GM04503 (cell line): Measurements from ENCODE around the gene EBF4.
"Not testable (repeated sequence)": the region's sequence is repeated elsewhere in the genome, so short reads cannot be mapped to it uniquely, and the experiment has no call there.

Source experiments
- DNase-seq: peaks from one replicate; pipeline ENCODE4 v3.0.0-alpha.2; 2012; ENCODE audit warnings: low read depth

EBF4 gene

DNA sequence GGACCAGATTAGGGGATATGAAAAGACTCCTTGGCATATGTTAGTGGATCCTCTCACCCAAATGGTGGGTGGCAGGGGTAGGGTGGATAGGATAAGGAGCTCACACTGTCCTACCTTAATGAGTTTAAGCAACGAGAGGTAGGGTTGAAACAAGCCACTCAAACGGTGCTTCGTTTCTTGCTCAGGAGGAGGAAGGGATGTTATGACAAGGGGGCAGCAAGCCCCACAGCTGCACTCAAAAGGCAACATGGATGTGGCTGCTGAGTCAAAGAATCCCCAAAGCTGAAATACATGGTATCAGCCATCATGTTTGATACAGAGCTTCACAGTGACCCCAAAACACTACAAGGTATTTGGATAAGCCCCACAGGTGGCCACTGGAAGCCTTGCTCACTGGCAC is 20.1 kb upstream of the EBF4 start:
- no peak for DNase-seq

DNA sequence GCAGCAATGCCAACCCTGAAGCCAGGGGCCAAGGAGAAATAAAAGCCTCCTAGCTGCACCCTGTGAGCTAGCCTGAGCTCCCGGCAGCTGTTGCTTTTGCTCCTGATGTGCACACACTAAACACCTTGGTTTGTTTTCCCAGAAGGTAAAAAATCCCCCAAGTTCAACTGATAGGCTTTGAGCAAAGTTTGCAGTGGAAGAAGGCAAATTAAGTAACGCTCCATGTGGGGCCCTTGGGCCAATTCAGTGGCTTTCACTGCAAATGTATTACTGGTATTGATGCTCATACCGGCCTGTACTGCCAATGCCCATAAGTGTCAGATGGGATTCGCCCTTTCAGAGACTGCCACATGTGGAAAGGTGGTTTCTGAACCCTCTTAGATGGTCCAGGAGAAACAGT is 19.1 kb upstream of the EBF4 start:
- DNase-seq = no peak

DNA sequence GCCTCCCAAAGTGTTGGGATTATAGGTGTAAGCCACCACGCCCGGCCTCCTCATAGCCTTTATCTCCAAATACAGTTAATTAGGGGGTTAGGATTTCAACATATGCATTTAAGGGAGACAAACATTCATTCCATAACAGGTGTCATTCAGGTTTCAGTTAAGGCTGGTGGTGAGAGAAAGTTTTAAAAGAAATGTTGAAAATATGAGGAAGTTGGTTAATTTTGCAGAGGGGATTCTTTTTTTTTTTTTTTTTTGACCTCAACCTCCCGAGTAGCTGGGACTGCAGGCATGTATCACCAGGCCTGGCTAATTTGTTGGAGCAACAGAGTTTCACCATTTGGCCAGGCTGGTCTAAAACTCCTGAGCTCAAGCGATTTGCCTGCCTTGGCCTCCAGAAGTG is 12.5 kb upstream of the EBF4 start:
- no peak for DNase-seq

DNA sequence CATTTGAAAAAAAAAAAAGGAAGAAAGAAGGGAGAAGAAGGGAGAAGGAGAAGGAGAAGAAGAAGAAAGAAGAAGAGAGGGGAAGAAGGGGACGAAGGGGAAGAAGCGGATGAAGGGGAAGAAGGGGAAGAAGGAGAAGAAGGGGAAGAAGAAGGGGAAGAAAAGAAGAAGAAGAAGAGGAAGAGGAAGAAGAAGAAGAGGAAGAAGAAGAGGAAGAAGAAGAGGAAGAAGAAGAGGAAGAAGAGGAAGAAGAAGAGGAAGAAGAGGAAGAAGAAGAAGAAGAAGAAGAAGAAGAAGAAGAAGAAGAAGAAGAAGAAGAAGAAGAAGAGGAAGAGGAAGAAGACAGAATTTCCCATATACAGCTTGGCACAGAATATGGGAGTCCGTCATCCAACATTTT is 10.5 kb upstream of the EBF4 start:
- not testable (repeated sequence) for DNase-seq

DNA sequence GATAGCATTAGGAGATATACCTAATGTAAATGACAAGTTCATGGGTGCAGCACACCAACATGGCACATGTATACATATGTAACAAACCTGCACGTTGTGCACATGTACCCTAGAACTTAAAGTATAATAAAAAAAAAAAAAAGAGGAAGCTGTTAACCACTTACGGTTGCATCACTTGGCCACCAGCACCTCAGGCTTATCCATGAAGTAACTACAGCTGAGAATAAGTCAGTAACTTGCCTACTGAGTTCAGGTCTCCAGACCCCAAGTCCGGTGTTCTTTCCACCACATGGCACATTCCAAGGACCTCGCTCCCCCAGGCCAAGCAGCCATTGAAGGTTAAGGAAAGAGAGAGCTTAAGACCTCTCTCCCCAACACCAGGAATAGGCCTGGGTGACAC is 7.8 kb upstream of the EBF4 start:
- not testable (repeated sequence) for DNase-seq

DNA sequence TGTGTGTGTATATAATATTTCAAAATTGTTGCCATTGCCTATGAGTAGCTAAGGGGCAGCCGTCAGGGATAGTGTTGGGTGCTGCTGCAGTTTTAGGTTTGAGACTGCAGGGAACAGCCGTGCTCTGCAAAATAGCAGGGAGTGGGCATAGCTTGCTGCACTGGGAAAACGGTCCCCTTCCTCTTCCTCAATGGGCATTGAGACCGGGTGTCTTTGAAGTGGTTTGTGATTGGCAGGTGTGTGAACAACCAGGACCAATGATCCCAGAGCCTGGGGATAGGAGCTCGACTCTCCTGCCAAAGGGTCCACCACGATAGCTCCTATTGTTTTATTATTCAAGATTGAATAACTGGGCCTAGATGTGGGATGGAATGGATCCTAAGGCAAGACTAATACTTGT is 5.1 kb upstream of the EBF4 start:
- DNase-seq = no peak

DNA sequence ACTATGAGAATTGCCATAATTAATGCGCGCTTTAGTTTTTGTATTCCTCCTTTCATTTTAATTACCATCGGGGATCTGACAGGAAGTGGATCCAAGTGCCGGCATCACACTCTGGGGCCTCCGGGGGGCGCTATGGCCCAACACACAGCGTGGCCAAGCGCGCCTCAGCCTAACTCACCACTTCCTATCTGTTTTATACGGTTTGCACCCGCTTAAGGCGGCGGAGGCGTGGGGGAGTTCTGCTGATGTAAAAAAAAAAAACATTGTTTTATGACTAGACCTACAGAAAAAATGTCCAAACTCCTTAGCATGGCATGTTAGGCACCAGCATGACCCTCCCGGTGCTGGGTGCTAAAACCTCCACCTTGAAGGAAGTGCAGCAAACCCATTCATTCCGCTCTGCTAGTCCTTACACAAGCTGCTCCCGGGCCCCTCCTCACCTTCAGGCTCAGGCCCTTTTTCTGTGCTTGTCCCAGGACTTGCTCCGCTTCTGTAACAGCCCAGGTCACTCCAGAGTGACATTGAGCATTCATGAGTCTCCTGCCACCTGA is 4.5 kb upstream of the EBF4 start:
- DNase-seq = no peak

DNA sequence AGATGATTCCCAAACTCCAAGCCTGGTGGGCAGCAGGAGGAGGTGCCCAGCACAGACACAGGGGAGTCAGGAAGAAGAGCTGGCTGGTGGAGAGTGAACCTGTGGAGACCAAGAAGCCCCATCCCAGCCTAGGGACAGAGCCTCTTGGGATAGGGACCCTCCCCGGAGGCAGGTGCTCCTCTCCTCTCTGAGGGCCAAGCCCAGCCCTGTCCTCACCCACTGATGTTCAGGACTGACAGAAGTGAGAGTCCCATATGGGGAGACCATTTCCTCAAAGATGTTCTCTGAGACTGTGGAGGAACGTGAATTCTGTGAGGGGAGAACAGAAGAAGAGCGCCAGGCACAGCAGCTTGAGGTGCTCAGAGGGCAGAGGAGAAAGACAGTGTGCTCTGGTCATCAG is 2.4 kb upstream of the EBF4 start:
- DNase-seq = no peak

DNA sequence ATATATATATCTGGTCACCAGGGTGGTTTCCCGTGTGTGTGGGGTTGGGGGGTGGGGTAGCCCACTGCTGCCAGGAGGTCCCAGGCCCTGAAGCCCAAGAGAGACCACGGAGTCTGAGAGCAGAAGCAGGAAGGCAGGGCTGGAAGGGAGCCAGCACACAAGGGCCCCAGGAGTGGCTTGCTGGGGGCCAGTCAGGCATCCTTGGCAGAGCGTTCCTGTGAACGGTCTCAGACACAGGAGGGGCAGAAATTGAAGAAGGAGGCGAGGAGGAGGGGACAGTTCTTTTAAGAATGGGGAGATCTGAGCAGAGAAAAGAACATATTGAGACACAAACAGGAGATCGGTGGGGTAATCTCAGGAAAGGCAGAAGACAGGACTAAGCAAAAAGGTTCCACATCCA is 1.9 kb upstream of the EBF4 start:
- DNase-seq = no peak

DNA sequence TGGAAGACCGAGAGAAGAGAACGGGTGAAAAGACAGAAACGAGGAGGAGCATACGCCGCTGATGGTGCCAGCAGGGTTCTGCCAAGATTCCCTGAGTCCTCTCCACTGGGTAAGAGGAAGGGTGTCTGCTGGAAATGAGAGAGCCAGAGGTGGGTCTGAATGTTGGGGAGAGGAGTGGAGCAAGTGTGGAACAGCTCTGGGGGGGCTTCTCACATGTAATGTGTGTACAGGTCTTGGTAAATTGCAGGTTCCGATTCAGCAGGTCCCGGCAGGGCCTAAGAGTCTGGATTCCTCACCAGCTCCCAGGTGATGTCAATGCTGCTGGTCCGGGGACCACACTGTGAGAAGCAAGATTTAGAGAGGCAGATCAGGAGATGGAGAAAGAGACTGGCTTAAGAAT is 1.5 kb upstream of the EBF4 start:
- no peak for DNase-seq

DNA sequence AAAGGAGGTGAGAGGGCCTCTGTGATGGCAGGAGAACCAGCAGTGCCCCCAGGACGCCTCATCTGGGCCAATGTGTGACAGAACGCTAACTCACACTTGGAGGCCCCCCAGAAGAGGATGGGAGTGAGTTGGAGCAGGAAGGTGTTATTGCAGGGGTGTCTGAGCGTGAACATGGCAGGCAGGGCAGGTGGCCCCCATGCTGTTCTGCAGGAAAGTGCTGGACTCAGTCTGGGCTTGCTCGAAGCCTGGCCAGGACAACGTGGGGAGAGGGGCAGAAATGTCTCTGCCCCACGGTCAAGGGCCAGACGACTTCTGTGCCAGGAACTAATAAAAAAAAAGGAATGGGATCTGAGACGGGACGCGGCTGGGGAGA is 931 bp upstream of the EBF4 start:
- DNase-seq = no peak

DNA sequence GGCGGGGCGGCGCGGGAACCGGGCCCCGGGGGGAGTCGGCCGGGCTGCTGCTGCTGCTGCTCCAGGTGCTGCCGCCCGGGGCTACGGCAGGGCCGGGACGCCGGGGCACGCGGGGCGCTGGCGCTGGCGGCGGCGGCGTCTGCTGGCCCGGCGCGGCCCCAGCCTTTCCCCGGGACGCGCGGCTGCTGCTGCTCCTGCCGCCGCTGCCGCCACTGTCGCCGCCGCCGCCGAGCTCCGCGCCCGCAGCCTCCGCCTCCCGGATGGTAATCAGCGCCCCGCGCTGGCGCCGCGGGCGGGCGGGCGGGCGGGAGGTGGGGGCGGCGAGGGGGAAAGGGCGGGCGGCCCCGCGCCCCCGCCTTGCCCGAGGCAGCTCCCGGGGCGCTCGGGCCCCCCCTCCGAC is 306 bp downstream of the EBF4 start:
- DNase-seq = no peak

DNA sequence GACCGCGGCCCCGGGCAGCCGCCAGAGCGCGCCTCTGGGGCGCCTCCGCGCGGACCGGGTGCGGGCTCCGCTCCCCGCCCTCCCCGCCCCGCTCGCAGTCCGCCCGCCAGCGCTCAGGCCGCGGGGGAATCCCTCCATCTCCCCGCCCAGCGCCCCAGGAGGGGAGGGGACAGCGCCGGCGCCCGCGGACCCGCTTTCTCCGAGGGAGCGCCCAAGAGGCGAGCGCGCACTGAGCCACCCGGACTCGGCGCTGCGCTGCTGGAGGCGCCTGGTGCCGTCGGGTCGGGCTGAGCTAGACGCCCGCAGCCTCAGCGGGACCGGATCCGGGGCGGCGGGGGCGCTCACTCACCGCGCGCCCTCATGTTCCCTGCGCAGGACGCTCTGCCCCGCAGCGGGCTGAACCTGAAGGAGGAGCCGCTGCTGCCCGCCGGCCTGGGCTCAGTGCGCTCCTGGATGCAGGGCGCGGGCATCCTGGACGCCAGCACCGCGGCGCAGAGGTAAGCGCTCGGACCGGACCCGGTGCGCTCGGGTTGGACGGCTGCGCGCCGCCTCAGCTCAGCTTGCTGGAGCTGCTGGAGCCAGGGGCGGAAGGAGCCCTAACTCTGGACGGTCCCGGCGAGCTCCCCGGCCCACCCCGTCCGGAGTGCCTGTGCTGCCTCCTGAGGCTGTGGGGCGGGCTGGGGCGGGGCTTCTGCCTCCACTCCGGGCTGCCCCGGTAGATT is 867 bp downstream of the EBF4 start:
- DNase-seq = no peak

DNA sequence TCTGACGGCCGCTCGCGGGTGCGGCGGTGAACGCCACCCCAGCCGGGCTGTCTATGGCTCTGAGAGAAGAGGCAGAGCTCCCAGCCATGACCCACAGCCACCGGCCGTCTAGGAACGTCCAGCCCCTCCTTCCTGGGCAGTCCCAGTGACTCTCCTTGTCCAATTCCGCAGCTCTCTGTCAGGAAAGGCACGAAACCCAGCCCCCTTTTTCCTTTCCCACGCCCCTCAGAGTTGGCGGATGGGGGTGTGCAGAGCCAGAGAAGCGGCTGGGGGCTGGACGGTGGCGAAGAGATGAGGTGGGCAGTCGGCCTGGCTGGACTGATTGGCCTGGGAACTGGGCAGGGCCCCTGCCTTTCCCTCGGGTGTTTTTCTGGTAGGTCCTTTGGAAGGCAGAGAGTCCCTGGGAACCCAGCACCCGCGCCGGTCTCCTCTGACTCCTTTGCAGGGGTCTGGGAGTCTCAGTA is 1.5 kb downstream of the EBF4 start:
- DNase-seq = no peak

DNA sequence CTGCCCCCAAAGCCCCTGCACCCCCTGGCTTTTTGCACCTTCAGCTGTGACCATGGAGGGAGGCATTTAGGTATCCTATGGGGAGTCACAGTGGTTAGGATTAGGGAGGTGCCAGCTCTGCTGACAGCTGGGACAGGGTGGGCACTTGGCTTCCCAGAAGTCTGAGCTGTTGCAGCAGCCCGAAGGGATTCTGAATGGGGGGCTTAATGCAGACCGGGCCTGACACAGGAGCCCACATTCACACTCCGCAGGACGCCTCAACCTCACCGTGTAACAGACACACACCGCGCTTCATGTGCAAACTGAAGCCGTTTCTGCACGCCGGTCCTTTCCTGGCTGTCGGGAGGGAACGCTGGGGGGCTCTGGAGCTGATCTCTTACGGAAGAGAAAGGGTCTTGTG is 1.9 kb downstream of the EBF4 start:
- DNase-seq = no peak

DNA sequence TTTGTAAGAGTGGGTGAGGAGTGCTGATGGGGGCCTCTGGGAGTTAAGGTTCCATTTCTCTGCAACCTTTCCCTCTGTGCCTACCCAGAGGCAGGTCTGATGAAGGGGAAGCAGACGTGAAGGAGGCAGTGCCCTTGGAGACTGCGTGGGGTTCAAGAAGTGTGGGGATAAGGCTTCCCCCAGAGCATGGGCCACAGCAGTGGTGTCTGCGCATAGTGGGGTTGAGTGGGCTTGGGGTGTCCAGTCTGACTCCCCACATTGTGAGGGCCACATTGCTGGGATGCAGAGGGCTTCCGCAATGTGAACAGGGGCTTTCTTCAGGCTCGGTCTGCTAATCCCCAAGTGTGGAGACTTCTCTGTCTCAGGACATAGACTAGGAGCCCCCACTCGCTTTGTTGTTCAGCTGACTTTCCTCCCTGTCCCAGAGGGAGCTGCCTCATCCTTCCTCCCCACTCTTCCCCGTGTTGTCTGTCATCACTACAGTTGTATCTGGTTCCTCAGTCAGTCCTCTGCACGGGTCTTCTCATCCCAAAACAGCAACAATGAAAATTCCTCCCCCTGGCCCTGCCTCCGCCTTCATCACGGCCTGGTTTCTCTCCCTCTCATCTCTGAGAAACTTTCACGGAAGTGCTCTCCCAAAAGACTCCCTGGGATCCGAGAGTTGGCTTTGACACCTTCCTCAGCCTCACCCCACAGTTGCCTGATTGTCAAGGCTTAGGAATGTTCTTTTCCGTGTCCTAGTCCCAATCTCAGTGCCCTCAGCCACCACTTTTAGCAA is 2.8 kb downstream of the EBF4 start:
- no peak for DNase-seq

DNA sequence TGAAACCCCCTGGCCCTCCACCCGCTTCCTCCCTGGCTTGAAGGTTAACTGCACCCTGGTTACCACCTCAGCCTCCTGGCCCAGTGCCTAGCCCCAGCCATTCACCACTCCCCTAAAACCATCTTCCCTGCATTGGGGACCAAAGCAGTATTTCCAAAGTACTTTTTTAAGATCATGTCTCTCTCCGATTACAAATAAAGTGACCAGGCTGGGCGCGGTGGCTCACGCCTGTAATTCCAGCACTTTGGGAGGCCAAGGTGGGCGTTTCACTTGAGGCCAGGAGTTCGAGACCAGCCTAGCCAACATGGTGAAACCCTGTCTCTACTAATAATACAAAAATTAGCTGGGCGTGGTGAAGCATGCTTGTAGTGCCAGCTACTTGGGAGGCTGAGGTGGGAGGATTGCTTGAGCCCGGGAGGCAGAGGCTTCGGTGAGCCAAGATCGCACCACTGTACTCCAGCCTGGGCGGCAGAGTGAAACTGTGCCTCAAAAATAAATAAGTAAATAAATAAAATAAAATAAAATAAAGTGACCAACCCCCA is 3.5 kb downstream of the EBF4 start:
- DNase-seq = not testable (repeated sequence)

DNA sequence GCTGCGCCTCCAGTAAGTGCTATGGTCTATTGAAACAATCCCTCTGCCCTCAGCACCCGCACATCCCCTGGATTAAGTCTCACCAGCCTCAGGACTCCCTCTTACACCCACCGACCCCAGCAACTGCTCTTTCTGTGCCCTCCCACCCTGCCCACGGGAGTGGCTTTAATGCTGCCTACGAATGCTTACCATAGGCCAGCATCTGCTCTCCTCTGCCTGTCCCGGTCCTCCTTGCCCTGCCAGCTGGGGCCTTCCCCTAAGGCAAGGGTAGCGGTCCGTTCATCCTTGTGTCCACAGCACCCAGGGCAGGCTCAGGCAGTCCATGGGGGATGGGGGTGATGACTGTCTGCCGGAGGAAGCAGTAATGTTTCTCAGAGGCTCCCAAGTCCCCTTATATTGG is 4.1 kb downstream of the EBF4 start:
- DNase-seq = no peak

DNA sequence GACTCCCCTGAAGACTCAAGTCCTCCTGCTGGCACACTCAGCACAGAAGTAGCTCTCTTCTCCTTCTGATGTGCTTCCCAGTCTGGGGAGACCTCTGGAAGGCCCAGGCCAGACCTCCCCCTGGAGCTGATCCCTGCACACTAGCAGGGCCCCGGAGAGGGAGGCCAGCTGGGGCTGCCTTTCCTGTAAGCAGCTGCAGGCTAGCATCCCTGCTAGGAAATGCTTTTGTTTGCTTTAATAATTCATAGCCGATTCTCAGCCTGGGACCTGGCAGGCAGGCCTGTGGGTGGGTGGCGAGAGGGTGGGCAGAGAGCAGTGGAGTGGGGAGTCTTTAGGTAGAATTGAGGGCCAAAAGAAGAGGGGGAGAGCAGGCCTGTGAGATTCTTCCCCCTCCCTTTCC is 5.2 kb downstream of the EBF4 start:
- DNase-seq = no peak

DNA sequence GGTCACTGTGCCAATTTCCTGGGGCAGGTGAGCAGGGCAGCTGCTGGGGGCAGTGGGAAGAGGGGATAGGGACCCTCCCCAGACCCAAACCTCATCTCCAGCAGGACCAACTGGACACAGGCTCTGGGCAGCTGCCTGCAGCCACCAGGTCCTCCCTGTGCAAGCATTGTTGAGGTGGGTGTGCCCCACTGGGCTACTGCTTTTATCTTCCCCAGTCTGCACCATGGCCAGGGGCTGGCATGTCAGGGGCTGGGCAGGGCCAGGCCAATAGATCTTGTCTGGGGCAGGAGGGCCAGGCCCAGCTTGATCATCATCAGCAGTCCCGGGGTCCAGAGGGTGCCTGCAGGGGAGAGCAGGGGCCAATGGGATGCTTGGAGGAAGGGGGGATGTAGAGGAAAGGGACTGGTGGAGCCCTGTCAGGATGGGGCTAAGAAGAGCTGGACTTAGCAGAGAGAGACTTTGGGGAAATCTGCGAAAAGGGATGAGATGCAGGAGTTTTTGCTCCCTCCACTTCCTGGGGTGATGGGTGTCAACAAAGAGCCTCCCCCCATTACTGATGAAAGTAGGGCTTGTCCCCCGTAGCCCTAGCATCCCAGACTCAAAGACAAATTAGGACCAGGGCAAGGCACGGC is 5.7 kb downstream of the EBF4 start:
- DNase-seq = no peak

DNA sequence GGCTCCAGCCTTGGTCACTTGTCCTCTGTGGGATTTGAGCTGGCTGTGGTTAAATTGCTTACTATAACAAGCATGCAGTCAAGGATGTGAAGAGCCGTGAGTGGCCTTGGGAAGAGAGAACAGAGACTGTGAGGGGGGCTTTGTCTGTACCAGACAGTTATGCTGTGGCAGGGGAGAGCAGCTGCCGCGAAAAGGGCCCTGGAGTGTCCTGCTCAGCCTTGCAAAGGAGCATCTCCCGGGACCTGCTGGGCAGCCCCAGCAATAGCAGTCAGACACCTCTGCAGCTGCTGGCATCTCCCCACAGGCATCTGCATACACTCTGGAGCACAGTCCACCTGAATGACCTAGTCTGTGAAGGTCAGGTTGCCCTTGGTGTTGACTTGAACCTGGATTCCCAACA is 6.3 kb downstream of the EBF4 start:
- no peak for DNase-seq

DNA sequence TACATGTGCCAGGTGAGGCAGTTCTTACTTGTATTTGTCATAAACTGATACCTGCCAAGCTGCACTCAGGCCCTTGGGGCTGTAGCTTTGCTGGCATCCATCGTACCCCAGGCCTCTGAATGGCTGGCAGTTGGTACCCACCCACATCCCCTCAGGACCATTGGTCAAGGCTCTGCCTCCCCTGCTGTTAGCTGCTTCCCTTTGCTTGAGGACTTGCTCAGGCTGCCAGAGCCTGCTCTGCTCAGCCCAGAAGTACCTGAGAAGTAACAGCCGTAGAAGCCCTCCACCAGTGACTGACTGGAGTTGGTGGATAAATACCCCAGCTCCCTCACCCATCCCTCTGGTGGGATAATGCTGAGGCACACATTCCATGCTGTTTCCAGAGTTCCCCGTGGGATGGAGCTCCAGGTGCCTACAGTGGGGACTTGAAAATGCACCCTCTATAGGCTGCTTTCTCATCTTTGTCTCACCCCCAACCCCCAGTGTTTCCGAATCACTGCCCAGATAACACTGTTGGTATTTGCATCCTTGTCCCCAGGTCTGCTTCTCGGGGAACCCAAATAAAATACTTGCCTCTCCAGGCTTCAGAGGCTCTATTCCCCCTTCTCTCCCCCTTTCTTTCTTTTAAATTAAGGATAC is 7.3 kb downstream of the EBF4 start:
- DNase-seq = no peak
